ENCODE data around the gene VEZT.
"Not testable (repeated sequence)": the region's sequence is repeated elsewhere in the genome, so short reads cannot be mapped to it uniquely, and the experiment has no call there.

VEZT gene

DNA sequence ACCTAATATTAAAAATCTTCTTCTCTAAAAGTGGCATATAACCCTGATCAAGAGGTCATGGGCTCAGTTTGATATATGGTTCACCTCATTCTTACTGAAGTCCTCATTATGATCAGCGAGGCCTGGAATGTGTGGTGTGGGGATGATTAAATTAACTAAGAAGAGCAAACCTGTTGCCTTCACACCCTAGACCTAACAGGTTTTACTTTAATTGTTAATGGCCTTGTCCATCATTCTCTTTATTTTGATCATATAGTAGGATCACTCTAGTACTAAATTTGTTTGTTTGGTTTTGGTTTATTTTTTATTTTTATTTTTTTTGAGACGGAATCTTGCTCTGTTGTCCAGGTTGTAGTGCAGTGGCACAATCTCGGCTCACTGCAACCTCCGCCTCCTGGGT lies 43.5 kb downstream of the VEZT start:
- DNase-seq = no peak

- DNase-seq = no peak
Measured at GRCh38 chr12:95262808-95263207, 45.2 kb downstream of the VEZT start.

DNA sequence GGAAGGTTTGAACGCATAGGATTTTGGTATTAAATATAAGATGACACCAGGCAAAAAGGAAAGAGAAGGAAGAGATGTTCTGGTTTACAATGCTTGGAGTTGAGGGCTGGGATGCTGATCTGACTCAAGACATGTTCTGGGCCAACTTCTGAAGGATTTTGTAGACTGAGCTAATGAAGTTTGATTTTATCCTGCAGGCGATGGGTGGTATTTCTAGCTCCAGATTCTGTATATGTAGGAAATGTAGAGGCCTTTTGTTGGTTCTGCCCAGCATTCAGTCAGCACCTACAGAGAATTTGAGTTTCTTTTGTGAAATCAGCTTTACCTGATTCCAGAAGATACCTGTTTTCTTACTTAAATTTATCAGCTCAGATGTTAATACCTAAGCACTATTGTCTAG lies 48.2 kb downstream of the VEZT start:
- no peak for DNase-seq

DNA sequence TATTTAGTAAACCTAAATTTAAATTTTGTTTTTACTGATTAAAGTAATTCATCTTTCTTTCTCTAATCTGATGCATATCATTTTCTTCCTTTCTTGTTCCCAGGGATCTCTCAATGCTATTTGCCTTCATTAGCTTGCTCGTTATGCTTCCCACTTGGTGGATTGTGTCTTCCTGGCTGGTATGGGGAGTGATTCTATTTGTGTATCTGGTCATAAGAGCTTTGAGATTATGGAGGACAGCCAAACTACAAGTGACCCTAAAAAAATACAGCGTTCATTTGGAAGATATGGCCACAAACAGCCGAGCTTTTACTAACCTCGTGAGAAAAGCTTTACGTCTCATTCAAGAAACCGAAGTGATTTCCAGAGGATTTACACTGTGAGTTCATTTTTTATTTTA lies 48.6 kb downstream of the VEZT start:
- DNase-seq = no peak

DNA sequence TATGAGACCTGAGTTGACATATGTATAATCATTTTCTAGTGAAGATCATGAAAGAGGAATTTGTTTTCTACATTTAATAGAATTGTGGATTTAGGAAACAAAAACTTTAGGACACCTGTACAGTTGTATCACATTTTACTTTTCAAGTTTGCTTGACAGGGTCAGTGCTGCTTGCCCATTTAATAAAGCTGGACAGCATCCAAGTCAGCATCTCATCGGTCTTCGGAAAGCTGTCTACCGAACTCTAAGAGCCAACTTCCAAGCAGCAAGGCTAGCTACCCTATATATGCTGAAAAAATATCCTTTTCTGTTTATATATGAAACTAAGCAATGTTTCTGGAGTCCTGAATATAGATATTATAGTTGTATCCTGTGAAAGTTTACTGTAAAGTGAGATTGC lies 52.3 kb downstream of the VEZT start:
- no peak for DNase-seq

GRCh38 chr12:95271465-95271864 lies 53.9 kb downstream of the VEZT start:
- no peak for DNase-seq

DNA sequence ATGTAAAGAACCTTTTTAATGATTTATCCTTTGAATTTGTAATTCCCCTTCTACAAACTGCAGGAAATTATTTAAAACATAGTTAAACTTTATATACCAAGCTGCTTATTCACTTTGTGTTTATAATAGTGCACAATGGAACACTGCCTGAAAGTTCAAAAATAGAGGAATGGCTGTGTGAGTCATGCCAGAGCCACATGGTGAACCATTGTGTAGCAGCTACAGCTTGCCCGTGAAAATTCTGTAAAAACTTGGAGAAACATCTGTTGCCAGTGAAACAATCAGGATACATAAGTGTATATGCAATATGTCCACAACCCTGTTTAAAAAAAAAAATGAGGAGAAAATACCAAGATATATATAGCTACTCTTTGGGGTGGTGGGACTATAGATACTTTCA lies 59.5 kb downstream of the VEZT start:
- DNase-seq = no peak

DNA sequence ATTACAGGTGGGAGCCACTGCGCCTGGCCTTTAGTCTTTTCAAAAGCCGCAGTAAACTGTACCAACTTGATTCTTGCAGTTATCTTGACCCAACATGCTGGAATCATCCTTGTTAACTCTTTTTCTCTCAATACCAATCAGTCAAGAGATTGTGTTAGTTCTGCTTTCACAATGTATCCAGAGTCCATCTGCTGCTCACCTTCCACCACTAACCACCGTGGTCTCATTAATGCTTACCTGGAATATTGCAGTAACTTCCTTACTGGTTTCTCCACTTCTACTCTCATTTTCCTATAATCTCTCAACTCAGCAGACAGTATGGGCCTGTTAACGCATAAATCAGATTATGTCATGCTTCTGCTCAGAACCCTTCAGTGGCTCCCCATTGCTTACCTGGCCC lies 62.2 kb downstream of the VEZT start:
- no peak for DNase-seq

GRCh38 chr12:95282266-95282665 lies 64.7 kb downstream of the VEZT start:
- no peak for DNase-seq

DNA sequence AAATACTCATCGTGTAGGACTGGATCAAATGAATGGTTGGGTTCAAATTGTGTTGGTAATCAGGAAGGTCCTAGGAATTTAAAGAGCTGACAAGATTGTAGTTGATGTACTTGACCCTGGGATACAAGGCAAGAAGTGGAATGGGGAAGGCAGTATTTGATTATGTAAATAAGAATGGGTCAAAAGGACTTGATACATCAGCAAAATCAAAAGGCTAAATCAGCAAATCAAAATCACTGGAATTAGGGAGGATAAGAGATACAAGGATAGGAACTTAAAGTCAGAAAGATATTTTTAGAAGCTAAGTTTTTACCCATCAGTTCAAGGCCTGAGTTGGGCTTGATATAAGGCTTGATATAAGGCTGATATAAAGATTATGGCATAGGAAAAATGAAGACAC lies 65.8 kb downstream of the VEZT start:
- DNase-seq = no peak

DNA sequence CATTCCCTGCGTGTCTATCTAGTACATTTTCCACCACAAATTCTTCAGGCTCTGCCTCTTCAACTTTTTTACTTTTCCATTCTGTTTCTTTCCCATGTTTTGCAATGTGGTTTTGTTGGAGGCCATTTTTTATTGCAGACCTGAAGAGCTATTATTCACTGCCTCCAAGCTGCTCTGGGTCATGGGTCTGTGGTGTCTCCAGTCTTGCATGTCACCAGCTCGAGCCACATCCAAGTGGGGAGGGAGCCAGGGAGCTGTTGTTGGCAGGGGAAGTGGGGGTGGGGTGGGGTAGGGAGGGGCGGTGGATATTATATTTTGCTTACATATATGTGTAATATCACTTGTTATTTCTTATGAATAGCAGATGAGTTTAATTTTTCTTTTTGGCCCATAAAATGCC lies 69.1 kb downstream of the VEZT start:
- DNase-seq = no peak

DNA sequence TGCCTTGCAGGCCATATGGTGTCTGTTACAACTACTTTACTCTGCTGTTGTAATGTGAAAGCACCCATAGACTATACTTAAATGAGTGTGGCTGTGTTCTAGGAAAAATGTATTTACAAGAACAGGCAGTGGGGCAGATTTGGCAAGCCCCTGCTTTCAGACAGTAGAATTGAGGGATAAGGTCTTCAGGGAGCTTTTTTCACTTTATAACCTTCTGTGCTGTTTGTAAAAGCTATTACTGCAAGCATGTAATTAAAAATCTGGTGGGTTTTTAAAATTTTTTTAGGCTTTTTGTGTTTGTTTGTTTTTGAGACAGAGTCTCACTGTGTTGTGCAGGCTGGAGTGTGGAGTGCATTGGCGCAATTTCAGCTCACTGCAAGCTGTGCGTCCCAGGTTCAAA lies 73.9 kb downstream of the VEZT start:
- DNase-seq = no peak

DNA sequence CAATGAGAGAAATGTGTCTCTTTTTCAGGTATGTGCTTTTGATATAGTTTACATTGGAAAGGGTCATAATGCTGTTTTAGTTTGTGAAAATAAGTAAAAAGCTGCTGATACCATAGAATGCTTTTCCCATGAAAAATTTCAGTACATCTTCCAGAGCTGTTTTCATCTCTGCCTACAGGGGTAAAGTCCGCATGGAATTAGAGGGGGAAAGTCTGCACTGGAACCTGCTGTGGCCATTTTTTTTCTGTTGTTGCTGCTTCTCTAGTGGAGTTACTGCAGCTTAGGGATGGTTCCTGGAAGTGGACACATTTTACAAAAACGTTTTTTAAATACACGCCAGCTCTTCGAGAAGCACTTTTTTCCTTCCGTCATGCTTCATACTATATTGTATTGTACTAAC lies 81.3 kb downstream of the VEZT start:
- no peak for DNase-seq

- no peak for DNase-seq
Measured at GRCh38 chr12:95300286-95300685, 82.7 kb downstream of the VEZT start.

- DNase-seq = no peak
Measured at GRCh38 chr12:95303476-95303875, 85.9 kb downstream of the VEZT start.

- no peak for DNase-seq
Measured at GRCh38 chr12:95304673-95305198, 87.1 kb downstream of the VEZT start.

- no peak for DNase-seq
Measured at GRCh38 chr12:95312656-95313055, 95.0 kb downstream of the VEZT start.

DNA sequence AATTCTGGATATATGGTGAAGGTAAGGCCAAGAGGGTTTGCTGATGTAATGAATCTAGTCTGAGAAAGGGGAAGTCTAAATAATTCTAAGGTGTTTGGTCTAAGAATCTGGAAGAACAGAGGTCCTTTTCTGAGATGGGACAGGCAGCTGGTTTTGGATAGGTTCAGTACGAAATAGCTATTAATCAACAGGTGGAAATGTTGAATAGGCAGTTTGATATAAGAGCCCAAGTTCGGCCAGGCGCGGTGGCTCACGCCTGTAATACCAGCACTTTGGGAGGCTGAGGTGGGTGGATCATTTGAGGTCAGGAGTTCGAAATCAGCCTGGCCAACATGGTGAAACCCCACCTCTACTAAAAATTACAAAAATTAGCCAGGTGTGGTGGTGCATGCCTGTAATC lies 97.1 kb downstream of the VEZT start:
- DNase-seq = not testable (repeated sequence)

DNA sequence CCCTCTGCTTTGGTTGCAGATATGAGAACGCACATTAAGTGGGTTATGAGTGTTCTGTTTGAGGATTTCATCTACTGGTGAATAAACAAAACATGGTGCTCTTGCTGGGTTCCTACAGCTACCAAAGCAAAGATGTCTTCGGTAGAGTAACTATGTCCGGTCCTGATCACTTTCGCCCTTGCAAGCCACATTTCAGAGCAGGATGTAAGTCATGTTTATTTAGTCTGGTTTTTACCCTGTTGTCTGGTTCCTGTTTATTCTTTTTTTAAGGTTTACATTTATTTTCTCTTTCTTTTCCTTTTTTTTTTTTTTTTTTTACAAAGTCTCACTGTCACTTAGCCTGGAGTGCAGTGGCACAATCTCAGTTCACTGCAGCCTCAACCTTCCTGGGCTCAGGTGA lies 99.2 kb downstream of the VEZT start:
- no peak for DNase-seq

DNA sequence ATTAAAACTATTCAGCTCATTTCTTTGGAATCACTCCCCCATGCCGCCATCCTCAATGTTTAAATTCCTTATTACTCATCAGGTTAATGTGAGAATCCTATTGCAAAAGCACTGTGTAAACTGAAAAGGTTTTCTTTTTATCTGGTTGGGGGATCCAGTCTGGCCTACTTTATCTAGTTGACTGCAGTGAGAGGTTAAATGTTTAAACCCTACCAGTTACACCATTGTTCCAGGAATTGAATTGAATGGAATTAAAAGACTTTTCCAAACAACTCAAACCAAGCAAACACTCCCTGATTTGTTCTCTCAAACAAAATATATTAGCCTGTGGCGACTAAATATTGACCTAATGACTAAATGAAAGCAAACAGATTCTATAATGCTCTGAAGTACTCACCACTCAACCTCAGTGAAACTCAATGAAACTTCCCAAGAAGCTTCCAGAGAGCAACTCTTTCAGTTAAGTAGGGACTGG lies 100.5 kb downstream of the VEZT start:
- no peak for DNase-seq

- DNase-seq = no peak
Measured at GRCh38 chr12:95319694-95320331, 102.2 kb downstream of the VEZT start.

DNA sequence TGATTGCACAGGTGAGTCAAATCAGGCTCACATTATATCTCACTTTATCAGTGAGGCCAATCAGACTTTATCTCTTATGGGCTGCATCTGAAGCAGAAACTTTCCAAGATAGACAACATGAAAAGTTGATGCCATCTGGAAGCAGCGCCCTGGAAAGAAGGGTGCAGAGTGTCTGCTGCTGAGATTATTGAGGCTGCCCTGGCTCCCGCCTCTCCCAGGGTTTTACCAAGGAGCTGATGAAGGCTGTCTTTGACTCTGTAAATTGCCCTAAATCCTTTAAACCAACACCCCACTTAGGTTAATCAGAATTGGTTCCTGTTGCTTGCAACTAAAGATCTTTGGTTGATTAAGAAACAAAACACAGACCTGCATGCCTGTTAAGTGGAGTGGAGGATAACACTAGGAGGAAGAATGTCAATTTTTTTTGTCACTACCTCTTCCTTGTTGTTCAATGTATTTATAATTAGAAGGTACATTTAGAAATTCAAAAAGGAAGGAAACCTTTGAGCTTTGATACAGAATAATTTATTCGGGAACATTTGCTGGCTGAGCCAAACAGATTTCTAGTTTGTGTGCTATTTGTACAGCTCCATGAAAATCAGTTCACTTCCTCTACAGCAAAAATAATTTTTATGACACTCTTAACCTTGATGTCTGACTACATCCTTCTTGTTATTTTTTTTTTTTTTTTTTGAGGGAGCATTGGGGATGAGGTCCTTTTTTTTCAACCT lies 104.1 kb downstream of the VEZT start:
- DNase-seq = no peak

DNA sequence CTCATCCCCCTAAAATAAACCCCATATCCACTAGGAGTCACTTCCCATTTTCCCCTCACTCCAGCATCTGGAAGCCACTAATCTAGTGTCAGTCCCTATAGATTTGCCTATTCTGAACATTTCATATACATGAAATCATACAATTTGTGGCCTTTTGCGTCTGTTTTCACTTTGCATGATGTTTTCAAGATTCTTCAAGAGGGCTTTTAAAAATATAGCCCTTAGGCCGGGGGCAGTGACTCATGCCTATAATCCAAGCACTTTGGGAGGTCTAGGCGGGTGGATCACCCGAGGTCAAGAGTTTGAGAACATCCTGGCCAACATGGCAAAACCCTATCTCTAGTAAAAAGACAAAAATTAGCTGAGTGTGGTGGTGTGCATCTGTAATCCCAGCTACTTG lies 104.7 kb downstream of the VEZT start:
- no peak for DNase-seq

GRCh38 chr12:95323212-95323611 lies 105.6 kb downstream of the VEZT start:
- no peak for DNase-seq

GRCh38 chr12:95324246-95324645 lies 106.6 kb downstream of the VEZT start:
- DNase-seq = not testable (repeated sequence)

Measured in CD4-positive, alpha-beta T cell treated with Interleukin-6 for 4 hours (primary cell).